NCI-H187 (cell line): ENCODE data around the gene ELAVL1.
"Not testable (repeated sequence)": the region's sequence is repeated elsewhere in the genome, so short reads cannot be mapped to it uniquely, and the experiment has no call there.

Source experiments
- DNase-seq, 2 experiments: peaks; one replicate each; lab custom pipeline; 2025; lab: John Stamatoyannopoulos, UW

ELAVL1 gene

GRCh38 chr19:7921967-7922835, 83.2 kb downstream of the ELAVL1 start:
- no peak for DNase-seq

GRCh38 chr19:7921302-7921966, 84.0 kb downstream of the ELAVL1 start:
- DNase-seq = no peak

GRCh38 chr19:7920519-7921301, 84.7 kb downstream of the ELAVL1 start:
- DNase-seq = peak; percentile 70 to 92

- peak; percentile 70 for DNase-seq
Observed at GRCh38 chr19:7919610-7920518, 85.6 kb downstream of the ELAVL1 start, which contains the start of gene SNAPC2. TSS of gene SNAPC2 (plus strand) at chr19:7920338. CDS start at chr19:7920367, 29 bp downstream.

GRCh38 chr19:7918615-7919421, 86.6 kb downstream of the ELAVL1 start:
- no peak for DNase-seq

GRCh38 chr19:7918062-7918614, 87.3 kb downstream of the ELAVL1 start:
- not testable (repeated sequence) for DNase-seq

- DNase-seq = no peak
Observed at GRCh38 chr19:7917267-7918061, 88.0 kb downstream of the ELAVL1 start.

- DNase-seq = no peak
Observed at GRCh38 chr19:7916955-7917266, 88.5 kb downstream of the ELAVL1 start.

- DNase-seq = no peak
Observed at GRCh38 chr19:7916103-7916954, 89.1 kb downstream of the ELAVL1 start.

GRCh38 chr19:7915250-7916102, 90.0 kb downstream of the ELAVL1 start:
- no peak for DNase-seq

- no peak for DNase-seq
Observed at GRCh38 chr19:7914598-7915045, 90.8 kb downstream of the ELAVL1 start, which contains the start of gene TGFBR3L. TSS of gene TGFBR3L (plus strand) at chr19:7914830.

- no peak for DNase-seq
Observed at GRCh38 chr19:7914099-7914498, 91.3 kb downstream of the ELAVL1 start.

- no peak for DNase-seq
Observed at GRCh38 chr19:7913652-7914051, 91.8 kb downstream of the ELAVL1 start.

- no peak for DNase-seq
Observed at GRCh38 chr19:7912697-7913564, 92.5 kb downstream of the ELAVL1 start.

- DNase-seq = no peak
Observed at GRCh38 chr19:7912144-7912696, 93.2 kb downstream of the ELAVL1 start.

GRCh38 chr19:7911508-7912143, 93.8 kb downstream of the ELAVL1 start:
- DNase-seq = no peak
